Measurements from ENCODE around the gene ANTXRL.
"Not testable (repeated sequence)": the region's sequence is repeated elsewhere in the genome, so short reads cannot be mapped to it uniquely, and the experiment has no call there.

ANTXRL gene

GRCh38 chr10:46377022-46377421, 90.2 kb downstream of the ANTXRL start:
- H3K36me3 ChIP-seq (ENCODE audit: control insufficient read depth, insufficient read depth, low read length); H3K27me3 ChIP-seq (ENCODE audit: control insufficient read depth, insufficient read depth, low read length); H3K4me1 ChIP-seq (ENCODE audit: control insufficient read depth, insufficient read depth, low read length); H3K9ac ChIP-seq (ENCODE audit: low read depth, low read length); H3K9me3 ChIP-seq (ENCODE audit: control insufficient read depth, insufficient read depth, low read length); H3K4me3 ChIP-seq (ENCODE audit: low read depth, low read length); H3K27ac ChIP-seq (ENCODE audit: low read depth, low read length): not testable (repeated sequence)

GRCh38 chr10:46377651-46378050, 90.9 kb downstream of the ANTXRL start:
- H3K9ac ChIP-seq (ENCODE audit: low read depth, low read length); H3K9me3 ChIP-seq (ENCODE audit: control insufficient read depth, insufficient read depth, low read length); H3K36me3 ChIP-seq (ENCODE audit: control insufficient read depth, insufficient read depth, low read length); H3K4me1 ChIP-seq (ENCODE audit: control insufficient read depth, insufficient read depth, low read length); H3K27ac ChIP-seq (ENCODE audit: low read depth, low read length); H3K4me3 ChIP-seq (ENCODE audit: low read depth, low read length); H3K27me3 ChIP-seq (ENCODE audit: control insufficient read depth, insufficient read depth, low read length): not testable (repeated sequence)

GRCh38 chr10:46378108-46378507, 91.3 kb downstream of the ANTXRL start:
- not testable (repeated sequence) for H3K4me3 ChIP-seq (ENCODE audit: low read depth, low read length)

GRCh38 chr10:46379233-46379848, 92.5 kb downstream of the ANTXRL start:
- not testable (repeated sequence) for H3K4me3 ChIP-seq (ENCODE audit: low read depth, low read length); H3K9me3 ChIP-seq (ENCODE audit: control insufficient read depth, insufficient read depth, low read length); H3K27ac ChIP-seq (ENCODE audit: low read depth, low read length); H3K36me3 ChIP-seq (ENCODE audit: control insufficient read depth, insufficient read depth, low read length); H3K9ac ChIP-seq (ENCODE audit: low read depth, low read length); H3K4me1 ChIP-seq (ENCODE audit: control insufficient read depth, insufficient read depth, low read length); H3K27me3 ChIP-seq (ENCODE audit: control insufficient read depth, insufficient read depth, low read length)

More at GRCh38 chr10:46378108-46378507, 91.3 kb downstream of the ANTXRL start:
- not testable (repeated sequence) for H3K27me3 ChIP-seq (ENCODE audit: control insufficient read depth, insufficient read depth, low read length); H3K9me3 ChIP-seq (ENCODE audit: control insufficient read depth, insufficient read depth, low read length); H3K27ac ChIP-seq (ENCODE audit: low read depth, low read length); H3K4me1 ChIP-seq (ENCODE audit: control insufficient read depth, insufficient read depth, low read length); H3K36me3 ChIP-seq (ENCODE audit: control insufficient read depth, insufficient read depth, low read length); H3K9ac ChIP-seq (ENCODE audit: low read depth, low read length)

All from HUES48 (cell line).